Trophoblast cell (in vitro differentiated cells and primary cell): ENCODE results near the gene SRCAP.

Source experiments
- DNase-seq, 2 donors: peaks; one replicate each; pipeline ENCODE4 v3.0.0-alpha.2; 2016
- H2AFZ ChIP-seq: 2 replicates; pipeline ENCODE4 v1.6.1; 2013; ENCODE audit warnings: low read length, moderate library complexity, mild to moderate bottlenecking; ENCODE audit not compliant: insufficient read depth, poor library complexity
- H2AK5ac ChIP-seq: 2 replicates; pipeline ENCODE4 v1.6.1; 2013; ENCODE audit warnings: mild to moderate bottlenecking, low read length
- H2BK120ac ChIP-seq: 2 replicates; pipeline ENCODE4 v1.6.1; 2013; ENCODE audit warnings: low read length, mild to moderate bottlenecking, moderate library complexity; ENCODE audit not compliant: insufficient read depth, poor library complexity
- H2BK12ac ChIP-seq: 2 replicates; pipeline ENCODE4 v1.6.1; 2013; ENCODE audit warnings: mild to moderate bottlenecking, low read length, moderate library complexity
- H2BK5ac ChIP-seq: 2 replicates; pipeline ENCODE4 v1.6.1; 2013; ENCODE audit warnings: low read length, low read depth, moderate library complexity, mild to moderate bottlenecking; ENCODE audit not compliant: poor library complexity
- H3K14ac ChIP-seq: 2 replicates; pipeline ENCODE4 v1.6.1; 2013; ENCODE audit warnings: mild to moderate bottlenecking, low read length
- H3K18ac ChIP-seq: 2 replicates; pipeline ENCODE4 v1.6.1; 2013; ENCODE audit warnings: mild to moderate bottlenecking, low read length
- H3K23ac ChIP-seq: 2 replicates; pipeline ENCODE4 v1.6.1; 2013; ENCODE audit warnings: low read length
- H3K27ac ChIP-seq: 2 replicates; pipeline ENCODE4 v1.5.1; 2013; ENCODE audit warnings: low read depth, mild to moderate bottlenecking, inconsistent platforms, low read length, moderate library complexity
- H3K27me3 ChIP-seq: 2 replicates; pipeline ENCODE4 v1.6.1; 2013; ENCODE audit warnings: inconsistent platforms, mild to moderate bottlenecking, low read length, moderate library complexity; ENCODE audit not compliant: insufficient read depth
- H3K36me3 ChIP-seq, 2 experiments: 1 replicate in 1 of 2; 2 replicates in 1 of 2; pipeline ENCODE4 v1.6.1; 2013; ENCODE audit warnings: low read length in 2 of 2, mild to moderate bottlenecking in 2 of 2, moderate library complexity in 1 of 2; ENCODE audit not compliant: insufficient read depth in 2 of 2, control insufficient read depth in 1 of 2
- H3K4ac ChIP-seq: 2 replicates; pipeline ENCODE4 v1.6.1; 2013; ENCODE audit warnings: low read depth, mild to moderate bottlenecking, low read length, moderate library complexity
- H3K4me1 ChIP-seq, 2 experiments: 1 replicate in 1 of 2; 2 replicates in 1 of 2; pipeline ENCODE4 v1.6.1; 2013; ENCODE audit warnings: low read length in 2 of 2, mild to moderate bottlenecking in 2 of 2, moderate library complexity in 1 of 2; ENCODE audit not compliant: insufficient read depth in 2 of 2, control insufficient read depth in 1 of 2
- H3K4me2 ChIP-seq: 2 replicates; pipeline ENCODE4 v1.6.1; 2013; ENCODE audit warnings: inconsistent platforms, mild to moderate bottlenecking, low read length, moderate library complexity
- H3K4me3 ChIP-seq: 2 replicates; pipeline ENCODE4 v1.5.1; 2013; ENCODE audit warnings: mild to moderate bottlenecking, low read depth, low read length, inconsistent platforms
- H3K79me1 ChIP-seq: one replicate; pipeline ENCODE4 v1.6.1; 2013; ENCODE audit warnings: low read length
- H3K79me2 ChIP-seq: 2 replicates; pipeline ENCODE4 v1.6.1; 2013; ENCODE audit warnings: low read length, mild to moderate bottlenecking; ENCODE audit not compliant: control insufficient read depth, insufficient read depth, poor library complexity
- H3K9ac ChIP-seq: 2 replicates; pipeline ENCODE4 v1.6.1; 2013; ENCODE audit warnings: mild to moderate bottlenecking, low read length
- H3K9me3 ChIP-seq: 2 replicates; pipeline ENCODE4 v1.6.1; 2013; ENCODE audit warnings: low read depth, mild to moderate bottlenecking, control low read depth, inconsistent platforms, low read length; ENCODE audit not compliant: insufficient read depth
- H4K12ac ChIP-seq: 2 replicates; pipeline ENCODE4 v1.6.1; 2013; ENCODE audit warnings: low read depth, mild to moderate bottlenecking, low read length, moderate library complexity
- H4K8ac ChIP-seq: 2 replicates; pipeline ENCODE4 v1.6.1; 2013; ENCODE audit warnings: low read depth, mild to moderate bottlenecking, low read length, moderate library complexity
- H4K91ac ChIP-seq: one replicate; pipeline ENCODE4 v1.6.1; 2013; ENCODE audit warnings: low read depth, mild to moderate bottlenecking, low read length, moderate library complexity
- WGBS: extraction: QIAGEN DNeasy Blood & Tissue Kit; methylation state at CpG from one replicate; pipeline ENCODE4 v1.1.7; 2013; ENCODE audit warnings: missing lambda C conversion rate; ENCODE audit not compliant: insufficient read length, insufficient coverage; ENCODE audit errors: extremely low coverage; 5-methylcytosine and 5-hydroxymethylcytosine counted together

The SRCAP gene

GRCh38 chr16:30678586-30678970 is 20.4 kb upstream of the SRCAP start:
- Histone ChIP-seq H4K91ac (no peak overlapping the region), H4K12ac (no peak overlapping the region), H3K23ac (no peak overlapping the region), H3K4ac (no peak overlapping the region), H2AFZ (no peak overlapping the region), H2BK12ac (no peak overlapping the region), H3K36me3 (no peaks in the 10 kb centered on the region), H3K9ac (no peak overlapping the region), H3K79me1 (no peaks in the 10 kb centered on the region), H3K4me1 (no peaks in the 10 kb centered on the region), H4K8ac (no peak overlapping the region), H3K4me3 (no peak overlapping the region), H2BK5ac (no peak overlapping the region), H3K27ac (no peak overlapping the region), H3K14ac (no peak overlapping the region), H2BK120ac (no peak overlapping the region), H3K9me3 (no peaks in the 10 kb centered on the region), H3K18ac (no peak overlapping the region), H3K4me2 (no peak overlapping the region), H3K27me3 (peaks cover 3% of the 10 kb centered on the region), H2AK5ac (no peak overlapping the region), H3K79me2 (no peaks in the 10 kb centered on the region)
- WGBS = no CpG with 5 or more reads among the region's 3 CpGs
- no peak for DNase-seq

DNA sequence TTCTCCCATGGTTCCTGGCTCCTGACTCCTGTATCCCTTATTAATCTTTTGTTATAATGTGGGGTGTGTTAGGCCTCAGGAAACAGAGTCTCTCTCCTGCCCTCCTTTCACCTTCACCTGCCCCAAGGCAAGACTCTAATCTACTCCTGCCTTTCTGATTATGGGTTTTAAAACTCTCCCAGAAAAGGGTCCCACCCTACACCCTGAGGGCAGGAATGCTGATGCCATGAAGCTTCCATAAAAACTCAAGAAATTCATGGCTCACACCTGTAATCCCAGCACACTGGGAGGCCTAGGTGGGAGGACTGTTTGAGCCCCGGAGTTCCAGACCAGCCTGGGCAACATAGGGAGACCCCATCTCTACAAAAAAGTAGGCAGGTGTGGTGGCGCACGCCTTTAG is 18.6 kb upstream of the SRCAP start:
- Histone ChIP-seq H3K23ac (no peak overlapping the region), H2AK5ac (no peak overlapping the region), H2BK120ac (no peak overlapping the region), H3K14ac (no peak overlapping the region), H4K91ac (no peak overlapping the region), H2BK12ac (no peak overlapping the region), H3K9me3 (no peaks in the 10 kb centered on the region), H2AFZ (no peak overlapping the region), H3K79me2 (no peaks in the 10 kb centered on the region), H3K36me3 (no peaks in the 10 kb centered on the region), H4K12ac (no peak overlapping the region), H3K4me3 (no peak overlapping the region), H3K18ac (no peak overlapping the region), H3K9ac (no peak overlapping the region), H3K27me3 (peaks cover 3% of the 10 kb centered on the region), H3K4me1 (no peaks in the 10 kb centered on the region), H3K79me1 (no peaks in the 10 kb centered on the region), H3K4ac (no peak overlapping the region), H3K4me2 (no peak overlapping the region), H2BK5ac (no peak overlapping the region), H3K27ac (no peak overlapping the region), H4K8ac (no peak overlapping the region)
- DNase-seq = peak; percentile 20 to 53
- WGBS = no CpG with 5 or more reads among the region's 3 CpGs

DNA sequence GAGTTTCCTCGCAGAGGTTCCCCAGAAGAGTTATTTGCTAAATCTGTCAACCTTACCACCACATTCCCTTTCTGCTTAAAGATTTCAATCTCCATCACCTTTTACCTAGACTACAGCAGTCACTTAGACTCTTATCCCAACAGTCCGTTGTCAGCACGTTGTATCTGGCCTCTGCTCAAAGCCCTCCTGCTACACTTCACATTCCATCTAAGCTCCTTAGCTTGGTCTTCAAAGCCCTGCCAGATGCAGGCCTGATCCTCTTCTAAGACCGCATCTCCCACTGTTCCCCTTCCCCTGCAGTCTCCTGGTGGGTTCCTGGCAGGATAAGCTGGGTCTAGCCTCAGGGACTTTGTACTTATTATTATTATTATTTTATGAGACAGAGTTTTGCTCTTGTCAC is 10.3 kb upstream of the SRCAP start:
- Histone ChIP-seq H3K4me1 (peaks cover 0 to 2% of the 10 kb centered on the region in 2 experiments), H3K27ac (no peak overlapping the region), H3K23ac (no peak overlapping the region), H2BK12ac (no peak overlapping the region), H3K36me3 (no peaks in the 10 kb centered on the region), H2BK5ac (no peak overlapping the region), H3K9ac (no peak overlapping the region), H3K9me3 (peaks cover 2% of the 10 kb centered on the region), H4K12ac (no peak overlapping the region), H3K14ac (no peak overlapping the region), H3K79me2 (no peaks in the 10 kb centered on the region), H2AFZ (no peak overlapping the region), H3K4me2 (no peak overlapping the region), H3K79me1 (no peaks in the 10 kb centered on the region), H3K4me3 (no peak overlapping the region), H2AK5ac (no peak overlapping the region), H4K8ac (no peak overlapping the region), H3K18ac (no peak overlapping the region), H2BK120ac (no peak overlapping the region), H3K27me3 (peaks cover 3% of the 10 kb centered on the region), H4K91ac (no peak overlapping the region), H3K4ac (no peak overlapping the region)
- no CpG with 5 or more reads among the region's 4 CpGs for WGBS
- peak in 1 of 2 donors; percentile 17 for DNase-seq

- Histone ChIP-seq H3K9me3 (peaks cover 2% of the 10 kb centered on the region), H3K4ac (no peak overlapping the region), H4K91ac (no peak overlapping the region), H3K27me3 (peaks cover 3% of the 10 kb centered on the region), H2BK5ac (no peak overlapping the region), H2AK5ac (no peak overlapping the region), H3K79me2 (no peaks in the 10 kb centered on the region), H3K4me1 (peaks cover 0 to 2% of the 10 kb centered on the region in 2 experiments), H2BK12ac (no peak overlapping the region), H3K4me3 (no peak overlapping the region), H4K8ac (no peak overlapping the region), H2AFZ (no peak overlapping the region), H3K23ac (no peak overlapping the region), H3K4me2 (no peak overlapping the region), H3K18ac (no peak overlapping the region), H3K36me3 (no peaks in the 10 kb centered on the region), H2BK120ac (no peak overlapping the region), H3K79me1 (no peaks in the 10 kb centered on the region), H3K27ac (no peak overlapping the region), H4K12ac (no peak overlapping the region), H3K9ac (no peak overlapping the region), H3K14ac (no peak overlapping the region)
- no CpG with 5 or more reads among the region's 4 CpGs for WGBS
- DNase-seq = no peak
Measured at GRCh38 chr16:30691907-30692306, 7.1 kb upstream of the SRCAP start.
